HEK293 (cell line): ENCODE results near the gene SETD5.

Experiments used
- TCF7L2 ChIP-seq: IDR thresholded peaks from 2 replicates; pipeline ENCODE4 v1.6.1; 2011; ENCODE audit warnings: low read depth, mild to moderate bottlenecking, inconsistent platforms, low read length, moderate library complexity, borderline replicate concordance
- WT1 ChIP-seq: fragments of 450-650 bp; formaldehyde crosslinking; IDR thresholded peaks from 2 replicates; pipeline ENCODE4 v1.5.1; 2016; ENCODE audit warnings: missing biosample characterization, missing genetic modification characterization
- ZNF776 ChIP-seq: fragments of 450-650 bp; formaldehyde crosslinking; IDR thresholded peaks from 2 replicates; pipeline ENCODE4 v1.5.0; 2017; ENCODE audit warnings: missing biosample characterization, missing genetic modification characterization, borderline replicate concordance
- TF ChIP-seq, protein P1 (sequence below): fragments of 450-650 bp; formaldehyde crosslinking; IDR thresholded peaks from 2 replicates; pipeline ENCODE4 v1.5.1; 2016; ENCODE audit warnings: missing biosample characterization, missing genetic modification characterization
- TF ChIP-seq, protein P2 (sequence below): fragments of 450-650 bp; formaldehyde crosslinking; IDR thresholded peaks from 2 replicates; pipeline ENCODE4 v1.5.1; 2016; ENCODE audit warnings: missing biosample characterization, missing genetic modification characterization, low read depth

DNA sequence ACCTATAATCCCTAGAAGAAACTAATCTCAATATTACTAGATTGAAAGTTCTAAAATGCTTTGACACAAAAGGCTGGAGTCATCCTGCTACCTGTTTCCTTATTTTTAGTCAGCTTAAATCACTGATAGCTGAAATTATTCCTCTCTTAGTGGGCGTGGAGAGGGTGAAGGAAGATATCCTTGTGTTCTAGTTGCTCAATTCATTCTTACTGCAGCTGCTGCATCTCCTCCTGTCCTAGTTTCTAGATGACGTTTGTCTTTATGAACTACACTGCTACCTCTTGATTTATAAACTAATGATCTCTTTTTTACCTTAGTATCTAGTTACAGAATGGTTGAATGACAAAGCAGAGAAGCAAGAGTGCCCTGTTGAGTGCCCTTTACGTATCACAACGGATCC lies 50.7 kb downstream of the SETD5 start:
- TF ChIP-seq, protein P1, sequence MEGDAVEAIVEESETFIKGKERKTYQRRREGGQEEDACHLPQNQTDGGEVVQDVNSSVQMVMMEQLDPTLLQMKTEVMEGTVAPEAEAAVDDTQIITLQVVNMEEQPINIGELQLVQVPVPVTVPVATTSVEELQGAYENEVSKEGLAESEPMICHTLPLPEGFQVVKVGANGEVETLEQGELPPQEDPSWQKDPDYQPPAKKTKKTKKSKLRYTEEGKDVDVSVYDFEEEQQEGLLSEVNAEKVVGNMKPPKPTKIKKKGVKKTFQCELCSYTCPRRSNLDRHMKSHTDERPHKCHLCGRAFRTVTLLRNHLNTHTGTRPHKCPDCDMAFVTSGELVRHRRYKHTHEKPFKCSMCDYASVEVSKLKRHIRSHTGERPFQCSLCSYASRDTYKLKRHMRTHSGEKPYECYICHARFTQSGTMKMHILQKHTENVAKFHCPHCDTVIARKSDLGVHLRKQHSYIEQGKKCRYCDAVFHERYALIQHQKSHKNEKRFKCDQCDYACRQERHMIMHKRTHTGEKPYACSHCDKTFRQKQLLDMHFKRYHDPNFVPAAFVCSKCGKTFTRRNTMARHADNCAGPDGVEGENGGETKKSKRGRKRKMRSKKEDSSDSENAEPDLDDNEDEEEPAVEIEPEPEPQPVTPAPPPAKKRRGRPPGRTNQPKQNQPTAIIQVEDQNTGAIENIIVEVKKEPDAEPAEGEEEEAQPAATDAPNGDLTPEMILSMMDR: no peak
- TF ChIP-seq WT1 (tag by site-specific recombination) (no peak), TCF7L2 (no peak), ZNF776 (tag by site-specific recombination) (no peak)
- TF ChIP-seq, protein P2, sequence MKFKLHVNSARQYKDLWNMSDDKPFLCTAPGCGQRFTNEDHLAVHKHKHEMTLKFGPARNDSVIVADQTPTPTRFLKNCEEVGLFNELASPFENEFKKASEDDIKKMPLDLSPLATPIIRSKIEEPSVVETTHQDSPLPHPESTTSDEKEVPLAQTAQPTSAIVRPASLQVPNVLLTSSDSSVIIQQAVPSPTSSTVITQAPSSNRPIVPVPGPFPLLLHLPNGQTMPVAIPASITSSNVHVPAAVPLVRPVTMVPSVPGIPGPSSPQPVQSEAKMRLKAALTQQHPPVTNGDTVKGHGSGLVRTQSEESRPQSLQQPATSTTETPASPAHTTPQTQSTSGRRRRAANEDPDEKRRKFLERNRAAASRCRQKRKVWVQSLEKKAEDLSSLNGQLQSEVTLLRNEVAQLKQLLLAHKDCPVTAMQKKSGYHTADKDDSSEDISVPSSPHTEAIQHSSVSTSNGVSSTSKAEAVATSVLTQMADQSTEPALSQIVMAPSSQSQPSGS (tag by site-specific recombination): no peak
